Forelimb muscle (tissue), 1 donor: ENCODE data around the gene FGF12. TPM values are rescaled to one million over a fixed set of nuclear protein-coding genes. Genes with fewer than 3 reads are reported as not detected.

Source experiments
- DNase-seq: peaks from one replicate; pipeline ENCODE4 v3.0.0-alpha.2; 2013; ENCODE audit warnings: low read depth
- polyA plus RNA-seq: library from polyadenylated mRNA; unstranded; fragments of 120-200 nt; gene quantifications from one replicate; pipeline ENCODE4 v1.2.1, GENCODE V29; 2013; ENCODE audit not compliant: insufficient read length

FGF12 gene
- polyA plus RNA-seq, 1 donor = 1.6 TPM

DNA sequence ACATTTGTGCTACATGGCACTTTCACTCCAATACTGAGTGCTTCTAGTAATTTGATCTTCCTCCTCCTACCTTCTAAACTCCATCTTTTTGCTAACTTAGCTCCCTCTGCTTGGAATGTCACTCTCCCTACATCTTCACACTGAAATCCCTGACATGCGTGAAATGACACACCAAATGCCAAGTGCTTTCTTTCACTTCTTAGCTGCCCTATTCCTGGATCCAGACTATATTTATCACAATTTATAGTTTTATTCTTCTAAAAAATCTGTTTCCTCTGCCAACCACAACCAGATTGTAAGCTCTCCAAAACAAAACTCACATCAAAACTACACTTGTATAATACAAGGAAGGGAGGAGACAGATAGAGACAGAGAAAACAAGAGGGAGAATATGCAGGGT is 387.3 kb downstream of the FGF12 start:
- no peak for DNase-seq

DNA sequence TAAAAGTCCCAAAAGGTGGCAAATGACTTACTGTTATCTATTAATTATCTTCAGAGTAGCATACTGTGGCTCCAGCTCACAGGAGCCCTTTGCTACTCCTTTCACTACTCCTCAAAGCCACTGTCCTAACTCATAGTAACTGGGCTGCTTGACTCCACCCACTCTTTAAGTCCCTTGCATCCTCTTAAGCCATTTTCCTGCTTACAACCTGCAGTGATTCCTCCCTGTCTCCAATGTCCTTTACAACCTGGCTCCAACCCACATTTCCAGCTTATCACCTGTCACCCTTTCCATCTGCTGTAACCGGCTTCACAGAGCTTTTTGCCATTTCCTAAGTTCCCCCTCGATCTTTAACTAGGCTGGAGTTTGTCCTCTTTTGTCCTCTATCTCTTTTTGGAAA is 388.1 kb downstream of the FGF12 start:
- DNase-seq = no peak

DNA sequence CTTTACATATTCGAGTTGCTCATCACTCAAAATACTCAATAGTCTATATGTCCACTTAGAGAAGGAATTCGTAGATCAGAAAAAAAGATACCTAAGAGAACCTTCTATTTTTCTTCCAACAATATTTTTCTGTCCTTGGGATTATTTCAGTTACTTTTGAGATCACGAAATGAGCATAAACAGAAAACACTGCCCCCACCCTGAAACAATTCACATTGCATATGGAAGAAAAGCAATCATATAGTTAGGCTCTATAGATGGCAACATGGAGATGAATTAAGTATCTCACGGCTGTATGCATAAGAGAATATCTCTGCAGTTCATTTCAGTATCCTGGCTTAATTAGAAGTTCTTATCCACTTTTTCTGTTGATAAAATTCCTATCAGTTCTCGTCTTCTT is 391.1 kb downstream of the FGF12 start:
- DNase-seq = no peak

DNA sequence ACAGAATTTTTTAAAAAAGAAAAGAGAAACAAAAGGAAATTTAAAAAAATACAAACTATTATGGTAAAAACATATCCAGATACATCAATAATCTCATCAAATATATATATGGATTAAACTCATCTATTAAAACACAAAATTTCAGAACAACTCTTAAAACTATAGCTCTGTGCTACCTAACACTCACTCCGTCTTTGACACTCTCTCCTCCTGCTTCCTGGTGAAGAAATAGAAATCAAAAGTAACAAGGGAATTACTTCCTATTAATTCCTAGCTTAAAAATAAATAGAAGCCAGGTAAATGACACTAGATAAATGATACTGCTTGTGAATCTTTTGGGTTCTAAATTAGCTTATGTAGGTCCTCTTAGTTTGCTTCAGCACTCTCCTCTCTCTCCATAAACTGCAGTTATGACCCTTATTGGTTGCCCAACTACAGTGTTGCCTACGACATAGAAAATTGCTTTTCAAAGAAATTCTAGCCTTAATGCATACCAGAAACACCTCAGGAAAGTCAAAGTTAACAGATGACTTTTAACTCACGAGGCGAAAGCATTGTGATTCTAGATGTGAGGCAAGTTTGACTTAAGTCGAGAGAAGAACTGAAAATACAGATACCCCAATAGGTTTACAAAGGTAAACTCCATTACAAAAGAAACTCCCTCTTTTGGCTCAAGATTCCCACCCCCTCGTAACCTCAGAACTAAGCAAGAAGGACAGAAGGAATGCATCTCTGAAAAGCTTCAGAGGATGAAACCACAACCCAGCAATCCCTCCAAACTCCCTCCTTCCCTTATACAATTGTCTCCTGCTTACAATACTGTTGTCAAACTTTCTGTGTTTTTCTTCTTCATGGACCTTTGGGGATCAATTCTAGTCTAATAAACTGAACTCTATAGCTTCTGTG is 394.7 kb downstream of the FGF12 start:
- DNase-seq = no peak

DNA sequence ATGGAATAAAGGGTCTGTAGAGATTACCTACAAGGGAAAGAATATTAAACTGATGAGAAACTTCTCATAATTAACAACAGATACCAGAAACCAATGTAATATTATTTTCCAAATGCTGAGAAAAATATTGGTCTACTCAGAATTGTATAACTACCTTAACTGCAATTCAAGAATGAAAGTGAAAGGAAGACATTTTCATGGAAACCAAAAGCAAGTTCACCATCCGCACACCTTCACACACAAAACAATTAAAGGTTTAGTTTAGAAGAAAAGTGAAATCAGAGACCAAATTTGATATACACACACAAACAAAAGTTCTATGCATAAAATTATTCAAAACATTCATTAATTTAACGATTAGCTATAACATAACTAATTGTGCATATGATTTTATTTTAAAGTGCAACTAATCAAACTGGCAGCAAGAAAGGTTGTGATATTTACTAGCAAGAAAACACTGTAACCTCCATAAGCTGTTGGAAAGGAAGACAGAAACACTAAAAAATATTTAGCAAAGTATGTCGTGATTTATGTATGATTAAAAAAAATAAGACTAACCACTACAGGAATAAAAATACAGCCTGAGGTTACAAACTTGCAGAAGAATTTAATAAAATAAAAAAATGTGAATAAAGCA is 395.5 kb downstream of the FGF12 start:
- no peak for DNase-seq

DNA sequence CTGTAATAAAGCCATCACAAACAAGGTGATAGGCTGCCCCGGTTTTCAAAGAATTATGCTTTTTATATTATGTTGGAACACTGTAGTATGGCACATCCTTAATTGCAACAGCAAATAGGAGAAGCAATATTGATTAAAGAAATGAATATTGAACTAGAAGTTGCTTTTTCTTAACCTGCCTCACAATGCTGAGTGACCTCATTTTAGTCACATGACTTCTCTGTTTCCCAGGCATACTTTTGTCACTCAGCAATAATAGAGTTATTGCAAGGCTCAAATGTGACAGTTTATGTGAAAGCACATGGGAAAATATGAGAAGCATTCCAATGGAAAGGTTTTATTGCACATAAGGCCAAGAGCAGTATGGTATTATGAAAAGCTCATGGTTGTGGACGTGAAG is 400.7 kb downstream of the FGF12 start:
- DNase-seq = no peak

DNA sequence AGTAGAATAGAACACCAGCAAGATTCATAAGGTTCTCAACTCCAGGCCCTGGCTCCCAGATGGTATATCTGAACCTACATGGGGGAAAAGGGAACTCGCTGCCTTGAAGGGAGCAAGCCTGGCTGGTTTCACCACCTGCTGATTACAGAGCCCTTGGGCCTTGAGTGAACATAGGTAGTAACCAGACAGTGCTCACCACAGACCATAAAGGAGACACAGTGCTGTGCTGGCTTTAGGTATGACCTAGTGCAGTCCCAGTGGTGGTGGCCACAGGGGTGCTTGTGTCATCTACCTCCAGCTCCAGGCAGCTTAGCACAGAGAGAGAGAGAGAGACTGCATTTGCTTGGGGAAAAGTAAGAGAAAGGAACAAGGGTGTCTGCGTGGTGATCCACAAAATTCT is 409.8 kb downstream of the FGF12 start:
- DNase-seq = no peak

DNA sequence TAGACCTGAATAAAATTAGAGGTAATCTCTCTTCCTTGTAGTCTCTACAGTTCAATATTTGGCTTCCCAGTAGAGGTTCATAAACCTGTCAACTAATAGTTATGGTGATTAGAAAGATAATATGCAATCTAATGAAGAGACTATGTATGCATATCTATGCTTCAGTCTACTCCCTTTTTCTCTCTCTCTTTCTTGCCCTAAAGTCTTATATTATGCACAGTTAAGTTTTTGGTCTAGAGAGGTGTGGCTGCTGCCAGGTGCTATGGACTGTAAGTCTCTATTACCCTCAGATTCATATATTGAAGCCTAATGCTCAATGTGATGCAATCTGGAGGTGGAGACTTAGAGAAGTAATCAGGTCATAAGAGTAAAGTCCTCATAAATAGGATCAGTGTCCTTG is 413.7 kb downstream of the FGF12 start:
- DNase-seq = no peak

DNA sequence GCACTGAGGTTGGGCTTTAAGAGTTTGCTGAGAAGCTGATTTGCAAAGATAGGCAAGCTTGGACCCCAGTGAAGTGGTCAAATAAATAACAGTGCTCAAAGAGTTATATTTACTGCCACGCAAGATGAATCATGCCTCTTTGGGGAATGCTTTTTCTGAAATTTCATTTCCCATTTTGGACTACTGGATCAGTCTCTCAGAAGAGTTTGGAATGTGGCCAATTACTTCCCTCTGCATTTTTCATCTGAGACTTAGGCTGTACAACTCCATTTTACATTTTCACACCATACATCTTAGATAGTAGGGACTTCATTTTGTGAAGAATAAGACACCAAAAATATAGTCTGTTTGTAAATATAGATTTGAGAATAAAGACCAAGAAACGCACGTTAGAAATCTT is 419.7 kb downstream of the FGF12 start:
- no peak for DNase-seq

DNA sequence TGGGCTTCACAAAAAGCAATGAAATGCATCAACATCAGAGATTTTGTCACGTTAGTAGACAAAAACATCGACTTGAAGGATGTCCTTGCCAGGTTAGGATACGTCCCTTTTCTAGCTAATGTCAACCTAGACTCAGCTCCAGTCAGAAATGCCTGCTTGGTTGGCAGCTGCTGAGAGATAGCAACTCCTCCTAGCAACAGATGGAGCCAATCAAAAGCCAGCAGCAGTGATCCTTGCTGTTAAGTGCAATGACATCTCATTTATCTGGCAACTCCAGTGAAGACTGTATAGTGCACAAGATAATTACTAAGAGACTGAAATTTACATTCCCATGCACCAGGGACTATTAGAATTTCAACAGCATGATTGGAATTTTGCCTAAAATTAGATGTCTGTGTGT is 424.1 kb downstream of the FGF12 start:
- no peak for DNase-seq

DNA sequence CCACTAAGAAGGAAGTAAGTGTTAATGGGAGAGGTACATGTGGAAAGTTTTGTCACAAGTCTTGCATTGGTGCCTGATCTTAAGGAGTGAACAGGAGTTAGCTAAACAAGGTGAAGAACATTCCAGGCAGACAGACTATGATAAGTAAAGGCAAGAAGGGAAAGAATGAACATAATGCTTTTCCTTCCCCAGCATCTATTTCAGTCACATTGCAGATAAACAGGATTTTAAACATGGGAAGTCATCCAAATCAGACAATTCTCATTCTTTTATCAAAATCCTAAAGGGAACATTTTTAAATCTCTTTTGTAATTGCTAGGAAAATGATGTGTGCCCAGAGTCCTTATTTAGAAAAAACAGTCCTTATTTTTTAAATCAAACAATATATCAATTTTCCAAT is 424.6 kb downstream of the FGF12 start:
- DNase-seq = no peak

DNA sequence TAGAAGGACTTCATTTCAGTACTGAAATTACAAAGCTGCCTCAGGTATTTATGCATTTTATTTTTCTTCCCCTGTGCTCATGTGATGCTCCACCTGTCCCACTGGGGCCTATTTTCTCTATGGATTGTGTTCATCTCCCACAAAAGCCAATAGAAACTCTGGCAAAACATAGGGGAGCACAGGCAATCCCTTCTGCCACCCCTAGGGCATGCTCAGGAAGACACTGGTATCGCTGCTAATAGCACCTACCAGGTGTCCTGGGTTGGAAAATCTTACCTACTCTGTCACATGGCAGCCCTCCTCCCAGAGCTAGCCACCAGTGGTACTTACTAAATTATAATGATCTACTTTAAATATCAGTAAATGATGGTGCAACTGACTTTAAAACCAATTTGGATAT is 427.4 kb downstream of the FGF12 start:
- DNase-seq = no peak

DNA sequence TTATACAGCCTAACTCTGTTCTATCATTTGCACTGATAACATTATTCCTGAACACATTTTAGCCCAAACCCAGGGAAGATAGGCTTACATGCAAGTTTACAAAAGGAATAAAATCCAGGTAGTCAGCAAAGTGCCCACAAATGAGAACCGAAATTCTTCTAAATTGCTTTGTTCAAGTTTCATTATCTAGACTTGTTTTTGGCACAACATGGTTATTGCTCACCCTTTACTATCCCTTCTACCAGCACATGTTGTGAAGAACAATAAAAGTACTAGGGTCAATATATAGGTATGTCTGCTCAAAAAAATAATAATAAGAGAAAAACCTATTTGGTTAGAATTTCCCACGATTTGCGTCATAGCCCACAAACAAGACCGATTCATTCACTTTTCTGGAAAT is 430.5 kb downstream of the FGF12 start:
- no peak for DNase-seq

DNA sequence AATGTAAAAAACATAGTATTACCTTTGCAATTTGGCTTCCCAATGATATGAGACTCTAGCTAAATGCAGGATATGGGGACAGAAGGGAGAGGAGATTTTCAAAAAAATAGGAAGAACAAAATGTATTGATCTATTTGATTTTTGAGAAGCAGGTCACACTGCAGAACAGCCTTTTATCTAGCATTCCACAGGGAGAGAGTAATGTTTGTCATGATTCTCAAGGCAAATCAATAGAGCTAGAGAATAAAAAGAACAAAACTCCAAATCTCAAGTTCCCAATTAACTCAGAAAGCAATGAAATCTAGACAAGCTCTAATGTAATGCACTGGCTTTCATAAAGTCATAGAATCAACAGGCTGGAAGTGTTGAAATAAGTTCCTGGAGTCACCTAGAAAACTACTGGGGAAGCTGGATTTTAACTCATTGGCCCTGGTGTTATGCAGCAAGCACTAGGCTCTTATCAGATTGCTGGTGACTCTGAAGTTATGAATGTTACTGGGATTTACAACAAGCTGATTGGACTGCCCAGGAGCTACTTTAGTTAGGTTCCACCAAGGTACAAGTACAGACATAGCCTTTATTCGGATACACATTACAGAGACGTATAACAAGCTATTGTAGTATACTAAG is 442.8 kb downstream of the FGF12 start:
- no peak for DNase-seq

DNA sequence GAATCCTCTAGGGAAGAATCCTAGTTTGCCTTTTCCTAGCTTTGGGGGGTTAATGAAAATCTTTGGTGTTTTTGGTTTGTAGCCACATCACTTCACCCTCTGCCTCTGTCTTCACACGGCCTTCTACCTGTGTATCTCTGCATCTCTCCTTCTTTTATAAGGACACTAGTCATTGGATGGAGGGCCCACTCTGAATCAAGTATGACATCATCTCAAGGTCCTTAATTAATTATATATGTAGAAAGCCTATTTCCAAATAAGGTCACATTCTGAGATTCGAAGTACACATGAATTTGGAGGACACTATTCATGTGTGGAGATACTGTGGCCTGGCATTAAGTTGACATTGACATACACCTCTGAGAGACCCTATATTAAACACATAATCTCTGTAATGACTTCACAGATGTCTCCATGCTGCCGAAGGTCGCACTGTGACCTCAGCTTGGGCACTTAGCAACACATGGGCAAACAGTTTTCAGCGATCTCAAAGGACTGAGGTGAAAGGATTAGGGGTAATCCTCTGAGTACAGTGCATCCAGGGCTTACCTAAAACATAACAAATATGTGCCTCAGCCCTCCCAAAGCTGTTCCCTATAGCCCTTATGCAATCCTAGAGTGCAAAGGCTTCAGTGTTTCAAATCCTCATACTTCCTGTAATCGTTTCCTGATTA is 446.0 kb downstream of the FGF12 start:
- DNase-seq = no peak

DNA sequence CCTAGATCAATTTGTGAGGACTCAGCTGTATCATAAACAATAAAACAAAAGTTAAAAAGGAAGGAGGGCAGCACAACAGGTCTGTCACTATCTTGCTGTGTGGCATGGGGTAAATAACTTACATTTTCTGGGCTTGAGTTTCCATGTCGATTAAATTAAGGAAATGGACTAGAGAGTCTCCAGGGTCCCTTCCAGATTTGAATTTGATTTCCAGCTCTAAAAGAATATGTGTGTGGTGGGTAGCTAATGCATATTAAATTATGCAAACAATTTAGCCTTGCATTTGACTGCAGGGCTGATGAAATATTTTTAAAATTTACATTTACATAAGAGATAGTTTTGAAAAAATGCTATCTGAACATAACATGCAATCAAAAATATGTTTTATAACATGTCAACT is 447.7 kb downstream of the FGF12 start:
- DNase-seq = no peak

DNA sequence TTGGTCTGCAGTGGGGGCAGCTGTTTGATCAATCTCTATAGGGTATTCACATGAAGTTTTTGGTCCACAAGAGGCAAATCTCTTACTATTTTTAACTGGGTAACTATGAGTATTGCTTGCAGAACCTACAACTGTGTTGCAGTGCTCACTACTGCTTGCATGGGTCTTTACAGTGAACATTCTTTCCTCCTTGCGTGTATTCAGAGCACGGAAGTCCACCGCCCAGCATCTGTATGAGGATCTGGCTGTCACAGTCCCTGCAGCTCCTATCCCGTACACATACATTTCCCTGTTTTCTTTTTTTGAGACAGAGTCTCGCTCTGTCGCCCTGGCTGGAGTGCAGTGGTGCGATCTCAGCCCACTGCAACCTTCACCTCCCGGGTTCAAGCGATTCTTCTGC is 449.9 kb downstream of the FGF12 start:
- DNase-seq = no peak

DNA sequence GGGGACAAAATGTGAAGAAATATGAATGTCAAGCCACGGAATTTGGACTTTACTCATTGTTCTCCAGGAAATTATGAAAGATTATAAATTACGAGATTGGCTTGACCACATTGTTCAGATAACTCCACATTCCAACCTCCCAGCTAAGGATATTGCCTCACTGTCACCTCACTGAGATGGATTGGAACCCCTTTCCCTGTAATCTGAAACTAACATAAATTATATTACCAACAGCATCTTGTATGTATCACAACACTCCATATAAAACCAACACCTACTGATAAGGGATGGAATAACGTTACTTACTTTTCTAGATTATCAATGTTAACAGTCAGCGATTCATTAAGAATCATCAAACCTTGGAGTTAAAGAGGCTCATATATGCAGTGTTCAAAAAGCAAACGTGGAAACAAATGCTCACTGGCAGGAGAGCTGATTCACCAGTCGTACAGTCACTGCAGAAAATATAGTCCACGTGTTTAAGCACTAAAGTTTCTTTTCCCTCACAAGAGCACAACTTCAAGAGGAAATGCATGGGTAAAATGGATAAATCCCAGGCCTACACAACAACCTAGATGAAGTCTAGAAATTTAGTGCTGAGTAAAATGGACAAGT is 451.5 kb downstream of the FGF12 start:
- DNase-seq = no peak

DNA sequence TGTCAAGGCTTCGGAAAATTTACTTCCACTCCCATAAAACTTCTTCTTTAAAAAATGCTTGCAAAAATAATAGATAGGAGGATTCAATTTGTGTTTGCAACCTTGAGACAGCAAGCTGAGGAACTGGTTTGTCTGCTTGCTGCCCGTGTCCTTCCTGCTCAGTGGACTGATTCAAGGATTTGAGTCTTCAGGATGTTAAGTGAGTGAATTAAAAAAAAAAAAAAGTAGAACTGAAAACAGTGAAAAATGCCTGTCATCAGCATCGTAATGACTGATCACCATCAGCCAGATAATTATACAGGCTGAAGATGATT is 453.7 kb downstream of the FGF12 start:
- DNase-seq = no peak

DNA sequence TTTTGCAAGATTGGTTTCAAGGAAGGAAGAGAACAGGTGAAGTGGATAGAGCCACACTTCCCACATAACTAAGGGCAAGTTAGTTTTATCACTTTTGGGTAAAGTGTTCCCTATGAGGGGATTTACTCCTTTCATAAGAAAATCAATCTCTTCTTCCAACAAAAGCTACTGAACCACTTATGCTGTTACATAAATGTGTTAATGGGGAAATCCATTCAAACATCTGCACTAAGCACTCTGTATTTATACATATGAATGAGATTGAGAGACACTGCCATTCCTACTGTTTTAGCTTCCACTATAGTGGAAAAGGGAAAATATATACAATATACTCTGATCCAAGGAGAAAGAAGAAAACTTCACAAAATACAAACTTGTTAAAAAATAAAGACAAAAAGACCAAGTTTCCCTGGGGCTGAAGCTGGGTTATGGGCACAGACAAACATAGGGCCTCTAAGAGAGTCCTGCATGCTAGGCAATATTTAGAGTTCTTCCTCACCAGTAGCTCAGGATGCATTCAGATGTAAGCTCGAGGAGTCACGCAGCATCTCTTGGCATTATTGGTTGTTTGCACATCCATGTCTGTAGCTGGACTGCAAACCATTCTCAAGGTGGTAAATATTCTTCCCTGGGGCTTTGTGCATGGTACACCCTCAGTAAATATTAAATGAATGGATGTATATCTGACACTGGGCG is 454.2 kb downstream of the FGF12 start:
- DNase-seq = no peak

DNA sequence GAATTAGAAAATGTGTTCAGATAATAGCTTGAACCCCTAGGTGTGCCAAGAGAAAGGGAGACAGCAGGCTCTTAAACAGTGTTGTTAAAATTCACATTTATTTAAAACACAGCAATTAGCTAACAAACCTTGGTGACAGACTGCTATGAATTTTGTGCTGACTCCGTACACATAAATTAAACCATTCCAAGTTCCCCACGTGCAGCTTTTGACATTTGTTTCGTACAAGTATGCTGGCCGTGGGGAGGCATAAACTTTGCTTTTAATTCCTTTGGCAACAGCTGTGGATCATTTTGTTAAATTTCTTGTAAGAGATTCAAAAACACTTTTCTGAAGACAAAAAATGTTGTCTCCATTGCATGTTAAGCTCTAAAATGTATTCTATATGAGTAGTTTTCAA is 465.3 kb downstream of the FGF12 start:
- no peak for DNase-seq

DNA sequence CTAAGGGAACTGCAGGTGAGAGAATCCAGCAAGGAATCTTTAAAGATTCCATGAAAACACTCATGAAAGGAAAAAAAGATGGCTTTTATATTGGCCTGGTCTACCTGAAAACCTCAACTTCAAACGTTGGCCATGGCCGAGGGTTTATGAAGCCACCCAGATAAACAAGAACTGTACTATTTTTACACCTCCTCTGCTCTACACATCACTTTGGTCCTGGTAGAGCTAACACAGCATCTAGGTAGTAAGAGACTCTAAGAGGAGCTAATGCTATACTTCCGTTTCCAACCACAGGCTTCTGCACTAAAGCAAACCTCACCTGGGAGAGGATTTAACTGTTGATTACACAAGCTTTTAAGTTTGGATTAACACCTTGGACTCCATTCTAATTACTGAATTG is 466.2 kb downstream of the FGF12 start:
- DNase-seq = no peak
